GM10266 (cell line): ENCODE measurements around the gene MRPS6.

ENCODE experiments used
- DNase-seq: peaks from one replicate; pipeline ENCODE4 v3.0.0; 2012; ENCODE audit errors: extremely low spot score
- TF ChIP-seq, protein P1 (sequence below): IDR thresholded peaks from 2 replicates; pipeline ENCODE4 v1.5.1; 2012; ENCODE audit warnings: mild to moderate bottlenecking, low read depth; ENCODE audit not compliant: control insufficient read depth, insufficient read depth; ENCODE audit errors: missing control alignments

MRPS6 gene

DNA sequence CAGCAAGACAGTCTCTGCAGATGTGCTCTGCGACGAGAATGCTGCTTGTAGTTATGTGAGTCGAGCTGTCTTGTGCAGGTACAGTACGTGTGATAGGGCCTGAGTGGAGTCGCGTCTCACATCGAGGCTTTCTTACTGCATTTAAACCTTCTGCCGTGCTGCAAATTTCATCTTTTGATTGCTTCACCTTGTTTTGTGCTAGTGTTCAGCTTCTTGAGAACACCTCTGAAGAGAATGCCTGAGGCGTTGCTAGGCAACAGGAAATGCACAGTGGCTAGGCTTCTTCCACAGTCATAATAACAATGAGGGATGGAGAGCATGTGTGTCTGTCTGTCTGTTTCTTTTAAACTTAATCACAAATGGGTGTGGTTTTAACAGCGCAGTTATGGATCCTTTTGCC lies 52.9 kb downstream of the MRPS6 start:
- no peak for DNase-seq
- TF ChIP-seq, protein P1, sequence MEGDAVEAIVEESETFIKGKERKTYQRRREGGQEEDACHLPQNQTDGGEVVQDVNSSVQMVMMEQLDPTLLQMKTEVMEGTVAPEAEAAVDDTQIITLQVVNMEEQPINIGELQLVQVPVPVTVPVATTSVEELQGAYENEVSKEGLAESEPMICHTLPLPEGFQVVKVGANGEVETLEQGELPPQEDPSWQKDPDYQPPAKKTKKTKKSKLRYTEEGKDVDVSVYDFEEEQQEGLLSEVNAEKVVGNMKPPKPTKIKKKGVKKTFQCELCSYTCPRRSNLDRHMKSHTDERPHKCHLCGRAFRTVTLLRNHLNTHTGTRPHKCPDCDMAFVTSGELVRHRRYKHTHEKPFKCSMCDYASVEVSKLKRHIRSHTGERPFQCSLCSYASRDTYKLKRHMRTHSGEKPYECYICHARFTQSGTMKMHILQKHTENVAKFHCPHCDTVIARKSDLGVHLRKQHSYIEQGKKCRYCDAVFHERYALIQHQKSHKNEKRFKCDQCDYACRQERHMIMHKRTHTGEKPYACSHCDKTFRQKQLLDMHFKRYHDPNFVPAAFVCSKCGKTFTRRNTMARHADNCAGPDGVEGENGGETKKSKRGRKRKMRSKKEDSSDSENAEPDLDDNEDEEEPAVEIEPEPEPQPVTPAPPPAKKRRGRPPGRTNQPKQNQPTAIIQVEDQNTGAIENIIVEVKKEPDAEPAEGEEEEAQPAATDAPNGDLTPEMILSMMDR = no peak

DNA sequence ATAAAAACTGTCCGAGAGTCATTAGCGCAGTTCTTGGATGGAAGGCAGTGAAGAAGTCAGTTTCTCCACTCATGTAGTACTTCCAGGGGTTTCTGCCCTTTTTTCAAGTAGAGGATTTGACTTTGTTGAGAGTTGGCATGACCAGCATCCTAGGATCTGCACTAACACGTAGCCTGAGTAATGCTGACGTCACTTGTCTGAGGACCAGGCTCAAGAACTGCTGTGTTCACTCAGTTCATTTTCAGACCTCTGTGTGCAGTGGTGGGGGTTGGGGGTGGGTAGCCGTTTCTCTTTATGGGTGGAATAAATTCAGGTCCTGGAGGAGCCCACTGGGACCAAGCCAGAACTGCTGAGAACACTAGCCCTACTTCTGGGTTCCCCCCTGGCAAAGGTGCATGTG lies 53.3 kb downstream of the MRPS6 start:
- TF ChIP-seq, protein P1 = no peak
- no peak for DNase-seq

DNA sequence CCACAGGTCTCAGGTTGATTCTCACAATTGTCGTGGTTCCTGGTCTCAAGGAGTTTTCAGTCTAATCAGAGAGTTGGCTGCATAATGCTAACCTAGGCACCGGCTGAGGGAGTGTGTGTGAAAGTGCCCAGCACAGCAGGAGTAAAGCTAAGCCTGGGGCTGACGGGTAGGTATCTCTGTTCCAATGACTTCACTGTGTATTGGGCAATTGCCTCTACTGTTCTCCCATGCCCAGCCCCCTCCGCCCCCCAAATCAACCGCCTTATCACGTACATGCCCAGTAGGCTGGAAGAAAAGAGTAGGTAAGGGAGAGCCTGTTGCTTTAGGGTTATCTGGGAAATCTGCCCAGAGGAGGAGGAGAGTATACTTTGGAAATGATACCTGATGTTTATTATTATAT lies 54.7 kb downstream of the MRPS6 start:
- TF ChIP-seq, protein P1 = no peak
- DNase-seq = no peak

GRCh38 chr21:34128674-34129038 lies 55.3 kb downstream of the MRPS6 start:
- TF ChIP-seq, protein P1 = no peak
- DNase-seq = no peak

- DNase-seq = no peak
- TF ChIP-seq, protein P1 = no peak
These were observed 55.9 kb downstream of the MRPS6 start for GRCh38 chr21:34129039-34129891.

GRCh38 chr21:34129901-34130715 lies 56.7 kb downstream of the MRPS6 start:
- TF ChIP-seq, protein P1 = no peak
- no peak for DNase-seq

- DNase-seq = no peak
- TF ChIP-seq, protein P1 = no peak
These were observed 57.3 kb downstream of the MRPS6 start for GRCh38 chr21:34130716-34130985.
